Caco-2 (cell line): Measurements from ENCODE around the gene TNNT2. TPM values are rescaled to one million over a fixed set of nuclear protein-coding genes. Genes with fewer than 3 reads are reported as not detected.

Experiments
- BruUV-seq: library from RNA; stranded (reverse); fragments of 400-500 nt; replicated peaks from 2 replicates; lab custom pipeline; 2021; lab: Mats Ljungman, UMichigan
- CTCF ChIA-PET: fragments of 300-600 bp; sonication (Branson Sonifier 250); formaldehyde crosslinking; loops from one replicate; lab custom pipeline; 2022; ENCODE audit warnings: antibody characterized with exemption; lab: Charles Lee
- POLR2A ChIA-PET: fragments of 300-600 bp; sonication (Branson Sonifier 250); formaldehyde crosslinking; loops from one replicate; lab custom pipeline; 2022; ENCODE audit warnings: antibody characterized with exemption; lab: Charles Lee
- DNase-seq, 2 experiments: peaks; one replicate each; pipeline versions ENCODE4 v3.0.0 to v3.0.0-alpha.2; 2020 to 2022
- H3K27me3 ChIP-seq: replicated peaks from 2 replicates; pipeline ENCODE4 v1.6.0; 2011; ENCODE audit warnings: low read length; ENCODE audit not compliant: control insufficient read depth, insufficient read depth
- H3K36me3 ChIP-seq: 2 replicates; pipeline ENCODE4 v1.5.1; 2011; ENCODE audit warnings: low read length; ENCODE audit not compliant: control insufficient read depth, insufficient read depth
- H3K4me1 ChIP-seq: fragments of 250-450 bp; sonication (Bioruptor Pico); 2 replicates; pipeline ENCODE4 v1.5.1; 2020; ENCODE audit warnings: mild to moderate bottlenecking
- H3K4me3 ChIP-seq: 2 replicates; pipeline ENCODE4 v1.5.1; 2011; ENCODE audit warnings: low read depth, mild to moderate bottlenecking, control low read depth, low read length
- H3K9me3 ChIP-seq: fragments of 250-450 bp; sonication (Bioruptor Pico); 2 replicates; pipeline ENCODE4 v1.5.1; 2020; ENCODE audit warnings: mild to moderate bottlenecking, moderate library complexity
- H3K27ac Mint-ChIP-seq: one replicate; pipeline ENCODE4 v1.8.0; 2022; ENCODE audit warnings: mixed read lengths; ENCODE audit not compliant: unreplicated experiment
- H3K27me3 Mint-ChIP-seq: one replicate; pipeline ENCODE4 v1.8.0; 2022; ENCODE audit warnings: mixed read lengths; ENCODE audit not compliant: insufficient read depth, unreplicated experiment
- H3K36me3 Mint-ChIP-seq: one replicate; pipeline ENCODE4 v1.8.0; 2022; ENCODE audit warnings: mild to moderate bottlenecking, mixed read lengths; ENCODE audit not compliant: insufficient read depth, unreplicated experiment
- H3K4me1 Mint-ChIP-seq: one replicate; pipeline ENCODE4 v1.8.0; 2022; ENCODE audit warnings: low read depth, mixed read lengths; ENCODE audit not compliant: unreplicated experiment
- H3K4me3 Mint-ChIP-seq: one replicate; pipeline ENCODE4 v1.8.0; 2022; ENCODE audit warnings: mild to moderate bottlenecking, moderate library complexity, mixed read lengths; ENCODE audit not compliant: unreplicated experiment
- H3K9me3 Mint-ChIP-seq: one replicate; pipeline ENCODE4 v1.8.0; 2022; ENCODE audit warnings: mixed read lengths; ENCODE audit not compliant: unreplicated experiment
- intact Hi-C: fragments of 100-400 bp; cut with micrococcal nuclease; formaldehyde crosslinking; loops from one replicate; pipeline ENCODE4 v1.10.0; 2022; ENCODE audit not compliant: unreplicated experiment
- total RNA-seq: library from RNA; stranded (reverse); gene quantifications from 2 replicates; pipeline ENCODE4 v1.2.3, GENCODE V29; 2022
- TF ChIP-seq, protein P1 (sequence below), 2 experiments: fragments of 200-600 bp in 1 of 2; IDR thresholded peaks; 1 replicate in 1 of 2; 2 replicates in 1 of 2; pipeline versions ENCODE4 v1.5.1 to v1.8.0; 2011 to 2022; ENCODE audit warnings: antibody characterized with exemption in 1 of 2, control low read depth in 1 of 2, inconsistent platforms in 1 of 2, low read depth in 1 of 2, low read length in 1 of 2, mild to moderate bottlenecking in 1 of 2, moderate library complexity in 1 of 2; ENCODE audit not compliant: insufficient read depth in 1 of 2, severe bottlenecking in 1 of 2, unreplicated experiment in 1 of 2

The TNNT2 gene
- total RNA-seq, 1 experiment from 2014 or later = 7.3 TPM

DNA sequence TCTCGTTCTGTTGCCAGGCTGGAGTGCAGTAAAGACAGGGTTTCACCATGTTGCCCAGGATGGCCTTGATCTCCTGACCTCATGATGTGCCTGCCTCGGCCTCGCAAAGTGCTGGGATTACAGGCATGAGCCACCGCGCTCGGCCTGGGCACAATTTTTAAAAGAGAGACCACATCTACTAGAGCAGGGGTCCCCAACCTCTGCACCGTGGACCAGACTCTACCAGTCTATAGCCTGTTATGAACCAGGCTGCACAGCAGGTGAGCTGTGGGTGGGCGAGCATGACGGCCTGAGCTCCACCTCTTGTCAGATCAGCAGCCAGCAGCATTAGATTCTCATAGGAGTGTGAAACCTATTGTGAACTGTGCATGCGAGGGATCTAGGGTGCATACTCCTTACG is 20.8 kb downstream of the TNNT2 start:
- Histone ChIP-seq H3K4me1 (no peaks in the 10 kb centered on the region), H3K27me3 (no peaks in the 10 kb centered on the region), H3K36me3 (no peaks in the 10 kb centered on the region), H3K9me3 (no peaks in the 10 kb centered on the region), H3K4me3 (no peak overlapping the region)
- ChIA-PET CTCF (interaction anchor here (1.3 kb wide), 1 partner anchor 9 kb away, joined by 3 read pairs; no protein-coding TSS in a partner anchor), POLR2A (no interaction called here)
- Mint-ChIP-seq H3K27ac (no peak overlapping the region), H3K4me1 (no peaks in the 10 kb centered on the region), H3K36me3 (no peaks in the 10 kb centered on the region), H3K27me3 (peaks cover 6% of the 10 kb centered on the region), H3K4me3 (no peak overlapping the region), H3K9me3 (no peaks in the 10 kb centered on the region)
- no peak for DNase-seq
- TF ChIP-seq, protein P1, sequence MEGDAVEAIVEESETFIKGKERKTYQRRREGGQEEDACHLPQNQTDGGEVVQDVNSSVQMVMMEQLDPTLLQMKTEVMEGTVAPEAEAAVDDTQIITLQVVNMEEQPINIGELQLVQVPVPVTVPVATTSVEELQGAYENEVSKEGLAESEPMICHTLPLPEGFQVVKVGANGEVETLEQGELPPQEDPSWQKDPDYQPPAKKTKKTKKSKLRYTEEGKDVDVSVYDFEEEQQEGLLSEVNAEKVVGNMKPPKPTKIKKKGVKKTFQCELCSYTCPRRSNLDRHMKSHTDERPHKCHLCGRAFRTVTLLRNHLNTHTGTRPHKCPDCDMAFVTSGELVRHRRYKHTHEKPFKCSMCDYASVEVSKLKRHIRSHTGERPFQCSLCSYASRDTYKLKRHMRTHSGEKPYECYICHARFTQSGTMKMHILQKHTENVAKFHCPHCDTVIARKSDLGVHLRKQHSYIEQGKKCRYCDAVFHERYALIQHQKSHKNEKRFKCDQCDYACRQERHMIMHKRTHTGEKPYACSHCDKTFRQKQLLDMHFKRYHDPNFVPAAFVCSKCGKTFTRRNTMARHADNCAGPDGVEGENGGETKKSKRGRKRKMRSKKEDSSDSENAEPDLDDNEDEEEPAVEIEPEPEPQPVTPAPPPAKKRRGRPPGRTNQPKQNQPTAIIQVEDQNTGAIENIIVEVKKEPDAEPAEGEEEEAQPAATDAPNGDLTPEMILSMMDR (IDR thresholded peaks at IDR 0.05; ENCODE audit: insufficient read depth in 1 of 2, low read depth in 1 of 2, low read length in 1 of 2, severe bottlenecking in 1 of 2, unreplicated experiment in 1 of 2) = no peak
- no TSS peak for BruUV-seq
- intact Hi-C loops = no loop called here

DNA sequence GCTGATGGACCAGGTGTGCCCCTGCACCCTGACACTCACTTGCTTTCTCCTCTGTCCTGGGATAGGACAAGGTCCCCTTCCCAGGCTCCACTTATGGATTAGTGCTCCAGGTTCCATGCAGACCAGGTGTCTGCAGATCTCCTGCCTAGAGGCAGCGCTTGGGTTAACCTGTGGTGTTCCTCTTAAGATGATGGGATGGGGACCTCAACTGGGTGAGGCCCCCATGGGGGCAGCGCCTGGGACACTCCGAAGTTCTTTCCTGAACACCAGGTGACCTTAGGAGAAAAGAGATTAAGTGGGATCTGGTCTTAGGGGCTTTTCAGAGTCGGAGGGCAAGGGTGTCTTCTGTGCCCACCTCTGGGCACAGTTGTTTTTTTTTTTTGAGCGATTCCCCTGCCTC is 21.2 kb downstream of the TNNT2 start:
- intact Hi-C loops = no loop called here
- no peak overlapping the region for H3K4me3 Mint-ChIP-seq
- TF ChIP-seq, protein P1 (IDR thresholded peaks at IDR 0.05; ENCODE audit: insufficient read depth in 1 of 2, low read depth in 1 of 2, low read length in 1 of 2, severe bottlenecking in 1 of 2, unreplicated experiment in 1 of 2) = no peak
- POLR2A ChIA-PET = no interaction called here
- no peak overlapping the region for H3K27ac Mint-ChIP-seq
- Histone ChIP-seq H3K4me1 (no peaks in the 10 kb centered on the region), H3K36me3 (no peaks in the 10 kb centered on the region), H3K27me3 (no peaks in the 10 kb centered on the region), H3K9me3 (no peaks in the 10 kb centered on the region), H3K4me3 (no peak overlapping the region)
- no TSS peak for BruUV-seq
- H3K4me1 Mint-ChIP-seq = no peaks in the 10 kb centered on the region
- CTCF ChIA-PET = interaction anchor here (1.3 kb wide), 1 partner anchor 8 kb away, joined by 3 read pairs; no protein-coding TSS in a partner anchor
- H3K27me3 Mint-ChIP-seq = peaks cover 11% of the 10 kb centered on the region
- no peak for DNase-seq
- H3K9me3 Mint-ChIP-seq = no peaks in the 10 kb centered on the region
- H3K36me3 Mint-ChIP-seq = no peaks in the 10 kb centered on the region

DNA sequence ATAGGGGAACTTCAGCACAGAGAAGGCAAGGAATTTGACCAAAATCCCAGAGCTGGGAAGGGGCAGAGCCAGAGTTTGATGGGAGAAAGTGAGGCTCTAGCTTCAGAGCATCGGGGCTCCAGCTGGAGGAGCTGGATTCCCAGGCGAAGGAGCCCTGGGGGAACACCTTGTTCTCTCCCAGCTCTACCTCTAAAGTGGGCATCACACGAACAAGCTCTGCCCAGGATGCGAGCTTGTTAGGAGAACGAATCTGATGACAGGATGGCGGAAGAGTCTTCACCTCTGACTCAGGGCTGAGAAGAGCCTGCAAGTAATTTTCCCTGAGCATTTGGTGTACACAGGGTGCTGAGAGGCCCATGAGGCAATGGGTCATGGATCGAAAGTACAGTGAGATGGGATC is 22.0 kb downstream of the TNNT2 start:
- Mint-ChIP-seq H3K9me3 (no peaks in the 10 kb centered on the region), H3K36me3 (no peaks in the 10 kb centered on the region), H3K27ac (no peak overlapping the region), H3K27me3 (peaks cover 13% of the 10 kb centered on the region), H3K4me1 (no peaks in the 10 kb centered on the region), H3K4me3 (no peak overlapping the region)
- DNase-seq = no peak
- Histone ChIP-seq H3K27me3 (no peaks in the 10 kb centered on the region), H3K4me3 (no peak overlapping the region), H3K36me3 (no peaks in the 10 kb centered on the region), H3K9me3 (no peaks in the 10 kb centered on the region), H3K4me1 (no peaks in the 10 kb centered on the region)
- ChIA-PET CTCF (interaction anchor here (0.6 kb wide), 1 partner anchor 46 kb away, joined by 4 read pairs; no protein-coding TSS in a partner anchor), POLR2A (no interaction called here)
- intact Hi-C loops = no loop called here
- no TSS peak for BruUV-seq
- TF ChIP-seq, protein P1 (IDR thresholded peaks at IDR 0.05; ENCODE audit: insufficient read depth in 1 of 2, low read depth in 1 of 2, low read length in 1 of 2, severe bottlenecking in 1 of 2, unreplicated experiment in 1 of 2) = no peak
